MM.1S (cell line): ENCODE measurements around the gene NCOA1.

Experiments
- DNase-seq: peaks from one replicate; pipeline ENCODE4 v3.0.0-alpha.2; 2015
- H2AFZ ChIP-seq: fragments of 300-600 bp; sonication (generic); 2 replicates; pipeline ENCODE4 v1.6.0; 2016; ENCODE audit warnings: antibody characterized with exemption, low read length
- H3F3A ChIP-seq: fragments of 300-600 bp; sonication (generic); 2 replicates; pipeline ENCODE4 v1.6.1; 2016; ENCODE audit warnings: mild to moderate bottlenecking, antibody characterized with exemption, low read length, moderate library complexity, mixed read lengths; ENCODE audit not compliant: insufficient read depth
- H3K27ac ChIP-seq: fragments of 300-600 bp; sonication (generic); 2 replicates; pipeline ENCODE4 v1.5.1; 2016; ENCODE audit warnings: mild to moderate bottlenecking, low read length
- H3K27me3 ChIP-seq: fragments of 300-600 bp; sonication (generic); replicated peaks from 2 replicates; pipeline ENCODE4 v1.6.0; 2016; ENCODE audit warnings: low read length; ENCODE audit not compliant: insufficient read depth
- H3K36me3 ChIP-seq: fragments of 300-600 bp; sonication (generic); replicated peaks from 2 replicates; pipeline ENCODE4 v1.6.1; 2016; ENCODE audit warnings: mild to moderate bottlenecking, low read length, mixed read lengths; ENCODE audit not compliant: insufficient read depth
- H3K4me1 ChIP-seq: fragments of 300-600 bp; sonication (generic); 2 replicates; pipeline ENCODE4 v1.6.1; 2016; ENCODE audit warnings: low read length, mixed read lengths
- H3K4me2 ChIP-seq: fragments of 300-600 bp; sonication (generic); 2 replicates; pipeline ENCODE4 v1.6.0; 2016; ENCODE audit warnings: low read depth, low read length
- H3K4me3 ChIP-seq: fragments of 300-600 bp; sonication (generic); 2 replicates; pipeline ENCODE4 v1.5.1; 2016; ENCODE audit warnings: low read length, mixed read lengths
- H3K79me2 ChIP-seq: fragments of 300-600 bp; sonication (generic); 2 replicates; pipeline ENCODE4 v1.6.1; 2016; ENCODE audit warnings: mixed run types, low read length, mixed read lengths
- H3K9ac ChIP-seq: fragments of 300-600 bp; sonication (generic); 2 replicates; pipeline ENCODE4 v1.6.1; 2016; ENCODE audit warnings: low read length, mixed read lengths
- H3K9me2 ChIP-seq: fragments of 300-600 bp; sonication (generic); replicated peaks from 2 replicates; pipeline ENCODE4 v1.6.1; 2016; ENCODE audit warnings: mild to moderate bottlenecking, low read length, mixed read lengths; ENCODE audit not compliant: insufficient read depth
- H3K9me3 ChIP-seq: fragments of 300-600 bp; sonication (generic); replicated peaks from 2 replicates; pipeline ENCODE4 v1.6.1; 2016; ENCODE audit warnings: mild to moderate bottlenecking, low read length, mixed read lengths; ENCODE audit not compliant: insufficient read depth
- H4K20me1 ChIP-seq: fragments of 300-600 bp; sonication (generic); 2 replicates; pipeline ENCODE4 v1.6.1; 2016; ENCODE audit warnings: mild to moderate bottlenecking, low read length, moderate library complexity, mixed read lengths; ENCODE audit not compliant: insufficient read depth
- EZH2 ChIP-seq: fragments of 300-600 bp; sonication (generic); optimal IDR thresholded peaks from 2 replicates; pipeline ENCODE3; 2017; ENCODE audit warnings: low read depth, mild to moderate bottlenecking, antibody characterized with exemption, low read length, mixed read lengths
- EZH2phosphoT487 ChIP-seq: fragments of 300-600 bp; sonication (generic); IDR thresholded peaks from 2 replicates; pipeline ENCODE4 v1.6.1; 2018; ENCODE audit warnings: antibody characterized with exemption, low read length
- TF ChIP-seq, protein P1 (sequence below): fragments of 300-600 bp; sonication (generic); IDR thresholded peaks from 2 replicates; pipeline ENCODE4 v1.5.1; 2016; ENCODE audit warnings: antibody characterized with exemption, low read length, mixed read lengths

Gene NCOA1

GRCh38 chr2:24771061-24771460, 280.0 kb downstream of the NCOA1 start:
- peaks cover 5% of the 10 kb centered on the region for H3K4me1 ChIP-seq
- no peaks in the 10 kb centered on the region for H3K36me3 ChIP-seq
- H3K4me3 ChIP-seq, result no peak overlapping the region
- no peak overlapping the region for H2AFZ ChIP-seq
- H3K9me3 ChIP-seq, result no peaks in the 10 kb centered on the region
- no peaks in the 10 kb centered on the region for H3K79me2 ChIP-seq
- no peaks in the 10 kb centered on the region for H4K20me1 ChIP-seq
- DNase-seq, result no peak
- H3F3A ChIP-seq, result no peaks in the 10 kb centered on the region
- no peaks in the 10 kb centered on the region for H3K27me3 ChIP-seq
- no peak overlapping the region for H3K4me2 ChIP-seq
- H3K9ac ChIP-seq, result no peak overlapping the region
- TF ChIP-seq EZH2phosphoT487 (no peak), EZH2 (no peak)
- TF ChIP-seq, protein P1, sequence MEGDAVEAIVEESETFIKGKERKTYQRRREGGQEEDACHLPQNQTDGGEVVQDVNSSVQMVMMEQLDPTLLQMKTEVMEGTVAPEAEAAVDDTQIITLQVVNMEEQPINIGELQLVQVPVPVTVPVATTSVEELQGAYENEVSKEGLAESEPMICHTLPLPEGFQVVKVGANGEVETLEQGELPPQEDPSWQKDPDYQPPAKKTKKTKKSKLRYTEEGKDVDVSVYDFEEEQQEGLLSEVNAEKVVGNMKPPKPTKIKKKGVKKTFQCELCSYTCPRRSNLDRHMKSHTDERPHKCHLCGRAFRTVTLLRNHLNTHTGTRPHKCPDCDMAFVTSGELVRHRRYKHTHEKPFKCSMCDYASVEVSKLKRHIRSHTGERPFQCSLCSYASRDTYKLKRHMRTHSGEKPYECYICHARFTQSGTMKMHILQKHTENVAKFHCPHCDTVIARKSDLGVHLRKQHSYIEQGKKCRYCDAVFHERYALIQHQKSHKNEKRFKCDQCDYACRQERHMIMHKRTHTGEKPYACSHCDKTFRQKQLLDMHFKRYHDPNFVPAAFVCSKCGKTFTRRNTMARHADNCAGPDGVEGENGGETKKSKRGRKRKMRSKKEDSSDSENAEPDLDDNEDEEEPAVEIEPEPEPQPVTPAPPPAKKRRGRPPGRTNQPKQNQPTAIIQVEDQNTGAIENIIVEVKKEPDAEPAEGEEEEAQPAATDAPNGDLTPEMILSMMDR, result no peak
- H3K9me2 ChIP-seq, result no peaks in the 10 kb centered on the region
- no peak overlapping the region for H3K27ac ChIP-seq

DNA sequence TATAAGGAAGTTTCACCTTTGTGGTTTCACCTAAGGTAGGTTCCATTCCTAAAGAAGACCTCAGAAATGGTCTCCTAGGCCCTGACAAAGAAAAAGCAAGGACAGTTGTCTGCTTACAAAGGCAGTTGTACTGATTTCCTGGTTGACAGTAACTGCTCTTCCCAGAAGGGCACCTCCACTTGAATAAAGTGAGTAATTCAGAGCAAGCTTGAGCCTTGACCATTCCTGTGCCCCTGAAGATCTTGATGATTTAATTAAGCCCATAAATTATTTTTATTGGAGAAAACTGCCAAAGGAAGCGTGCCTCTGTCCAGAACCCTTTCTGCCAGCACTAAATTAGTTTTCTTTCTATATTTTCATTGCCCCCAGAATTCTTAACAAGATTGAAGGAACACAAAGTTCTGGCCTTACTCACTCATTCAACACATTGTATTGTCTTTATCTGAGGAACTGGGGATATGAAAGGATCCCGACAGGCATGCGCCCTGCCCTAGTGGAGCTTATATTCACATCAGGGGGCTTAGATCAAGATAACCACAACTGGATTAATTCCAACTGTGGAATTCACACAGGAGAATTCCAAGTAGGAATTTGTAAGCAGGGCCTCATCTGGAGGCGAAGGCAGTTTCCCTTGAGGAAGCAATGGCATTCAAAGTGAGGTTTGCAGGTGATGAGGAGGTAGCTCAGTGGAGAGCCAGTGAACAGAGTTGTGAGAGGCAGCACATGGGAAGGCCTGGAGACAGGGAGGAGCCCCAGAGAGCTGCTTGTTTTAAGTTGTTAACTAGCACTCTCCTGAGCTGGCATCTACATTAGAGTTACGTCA, 280.9 kb downstream of the NCOA1 start:
- no peak for DNase-seq
- H3K27ac ChIP-seq, result no peak overlapping the region
- no peak overlapping the region for H3K4me2 ChIP-seq
- H3K4me3 ChIP-seq, result no peak overlapping the region
- no peaks in the 10 kb centered on the region for H3K36me3 ChIP-seq
- no peaks in the 10 kb centered on the region for H3K4me1 ChIP-seq
- no peaks in the 10 kb centered on the region for H3K79me2 ChIP-seq
- H3F3A ChIP-seq, result no peaks in the 10 kb centered on the region
- TF ChIP-seq, protein P1, result no peak
- no peak for TF ChIP-seq EZH2
- no peak for TF ChIP-seq EZH2phosphoT487
- H2AFZ ChIP-seq, result no peak overlapping the region
- no peaks in the 10 kb centered on the region for H3K9me2 ChIP-seq
- H3K9ac ChIP-seq, result no peak overlapping the region
- no peaks in the 10 kb centered on the region for H4K20me1 ChIP-seq
- no peaks in the 10 kb centered on the region for H3K9me3 ChIP-seq
- no peaks in the 10 kb centered on the region for H3K27me3 ChIP-seq

DNA sequence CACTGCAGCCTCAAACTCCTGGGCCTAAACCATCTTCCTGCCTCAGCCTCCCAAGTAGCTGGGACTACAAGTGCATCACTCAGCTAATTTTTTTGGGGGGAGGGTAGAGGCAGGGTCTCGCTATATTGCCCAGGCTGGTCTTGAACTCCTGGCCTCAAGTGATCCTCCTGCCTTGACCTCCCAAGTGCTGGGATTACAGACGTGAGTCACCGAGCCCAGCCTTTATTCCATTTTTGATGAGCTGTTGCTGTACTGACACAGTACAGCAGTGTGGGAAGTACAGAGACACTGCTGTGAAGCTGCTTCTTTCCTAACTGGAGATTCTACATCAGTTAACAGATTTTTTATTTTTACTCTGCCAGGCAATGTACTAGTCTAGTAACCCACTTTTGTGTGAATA, 283.3 kb downstream of the NCOA1 start:
- no peaks in the 10 kb centered on the region for H3F3A ChIP-seq
- H2AFZ ChIP-seq, result no peak overlapping the region
- no peak for TF ChIP-seq EZH2phosphoT487
- TF ChIP-seq, protein P1, result no peak
- TF ChIP-seq EZH2, result no peak
- no peaks in the 10 kb centered on the region for H4K20me1 ChIP-seq
- no peaks in the 10 kb centered on the region for H3K9me3 ChIP-seq
- H3K4me2 ChIP-seq, result no peak overlapping the region
- H3K9me2 ChIP-seq, result no peaks in the 10 kb centered on the region
- no peak overlapping the region for H3K27ac ChIP-seq
- no peak overlapping the region for H3K9ac ChIP-seq
- H3K4me1 ChIP-seq, result no peaks in the 10 kb centered on the region
- H3K79me2 ChIP-seq, result no peaks in the 10 kb centered on the region
- H3K27me3 ChIP-seq, result no peaks in the 10 kb centered on the region
- no peak overlapping the region for H3K4me3 ChIP-seq
- DNase-seq, result no peak
- H3K36me3 ChIP-seq, result no peaks in the 10 kb centered on the region
